ENCODE measurements around the gene ATF6. TPM values are rescaled to one million over a fixed set of nuclear protein-coding genes. Genes with fewer than 3 reads are reported as not detected.

Gene ATF6
- total and polyA plus RNA-seq, 2 donors from 2014 or later: 11.5 to 35.6 TPM

- Histone ChIP-seq H3K36me3 (ENCODE audit: control insufficient read depth in 2 of 3, insufficient read depth in 3 of 3, low read length in 3 of 3) (peaks cover 0 to 4% (median 0%) of the 10 kb centered on the region in 3 donors), H3K4me1 (ENCODE audit: control insufficient read depth in 2 of 3, insufficient read depth in 2 of 3, low read depth in 1 of 3, low read length in 3 of 3) (no peaks in the 10 kb centered on the region), H3K27me3 (ENCODE audit: control insufficient read depth, insufficient read depth, low read length) (no peaks in the 10 kb centered on the region), H3K27ac (ENCODE audit: low read depth in 2 of 2, low read length in 2 of 2) (no peak overlapping the region), H3K4me3 (ENCODE audit: low read length in 3 of 3) (no peak overlapping the region), H3K9ac (ENCODE audit: low read length in 3 of 3) (no peak overlapping the region), H3K9me3 (ENCODE audit: control insufficient read depth in 2 of 3, insufficient read depth in 1 of 3, low read length in 3 of 3) (no peaks in the 10 kb centered on the region)
- TF ChIP-seq CTCF (IDR thresholded peaks at IDR 0.05; ENCODE audit: borderline replicate concordance, extremely low read depth, insufficient read depth): no peak
- intact Hi-C loops (cut with DNase I): no loop called here
- FAIRE-seq (no peak), DNase-seq (peak in 1 of 5 donors; percentile 13)
These were observed 182.3 kb downstream of the ATF6 start for GRCh38 chr1:161948435-161948834.

GRCh38 chr1:161949548-161949947 is 183.4 kb downstream of the ATF6 start:
- no peaks in the 10 kb centered on the region for H3K27me3 ChIP-seq (ENCODE audit: control insufficient read depth, insufficient read depth, low read length)
- H3K9me3 ChIP-seq (ENCODE audit: control insufficient read depth in 2 of 3, insufficient read depth in 1 of 3, low read length in 3 of 3): no peaks in the 10 kb centered on the region
- H3K9ac ChIP-seq (ENCODE audit: low read length in 3 of 3): no peak overlapping the region
- FAIRE-seq (no peak), DNase-seq (peak in 2 of 5 donors; percentile 44)
- intact Hi-C loops (cut with DNase I): no loop called here
- no peak overlapping the region for H3K27ac ChIP-seq (ENCODE audit: low read depth in 2 of 2, low read length in 2 of 2)
- H3K36me3 ChIP-seq (ENCODE audit: control insufficient read depth in 2 of 3, insufficient read depth in 3 of 3, low read length in 3 of 3): peaks cover 0 to 2% (median 0%) of the 10 kb centered on the region in 3 donors
- TF ChIP-seq CTCF (IDR thresholded peaks at IDR 0.05; ENCODE audit: borderline replicate concordance, extremely low read depth, insufficient read depth): no peak
- H3K4me1 ChIP-seq (ENCODE audit: control insufficient read depth in 2 of 3, insufficient read depth in 2 of 3, low read depth in 1 of 3, low read length in 3 of 3): no peaks in the 10 kb centered on the region
- H3K4me3 ChIP-seq (ENCODE audit: low read length in 3 of 3): no peak overlapping the region

GRCh38 chr1:161950377-161950776 is 184.3 kb downstream of the ATF6 start:
- DNase-seq (no peak), FAIRE-seq (no peak)
- Histone ChIP-seq H3K27ac (ENCODE audit: low read depth in 2 of 2, low read length in 2 of 2) (no peak overlapping the region), H3K36me3 (ENCODE audit: control insufficient read depth in 2 of 3, insufficient read depth in 3 of 3, low read length in 3 of 3) (no peaks in the 10 kb centered on the region), H3K9ac (ENCODE audit: low read length in 3 of 3) (no peak overlapping the region), H3K27me3 (ENCODE audit: control insufficient read depth, insufficient read depth, low read length) (no peaks in the 10 kb centered on the region), H3K9me3 (ENCODE audit: control insufficient read depth in 2 of 3, insufficient read depth in 1 of 3, low read length in 3 of 3) (no peaks in the 10 kb centered on the region), H3K4me1 (ENCODE audit: control insufficient read depth in 2 of 3, insufficient read depth in 2 of 3, low read depth in 1 of 3, low read length in 3 of 3) (no peaks in the 10 kb centered on the region), H3K4me3 (ENCODE audit: low read length in 3 of 3) (no peak overlapping the region)
- intact Hi-C loops (cut with DNase I): no loop called here
- TF ChIP-seq CTCF (IDR thresholded peaks at IDR 0.05; ENCODE audit: borderline replicate concordance, extremely low read depth, insufficient read depth): no peak

- FAIRE-seq (no peak), DNase-seq (no peak)
- H3K27ac ChIP-seq (ENCODE audit: low read depth in 2 of 2, low read length in 2 of 2): no peak overlapping the region
- H3K4me3 ChIP-seq (ENCODE audit: low read length in 3 of 3): no peak overlapping the region
- no peaks in the 10 kb centered on the region for H3K4me1 ChIP-seq (ENCODE audit: control insufficient read depth in 2 of 3, insufficient read depth in 2 of 3, low read depth in 1 of 3, low read length in 3 of 3)
- no peaks in the 10 kb centered on the region for H3K27me3 ChIP-seq (ENCODE audit: control insufficient read depth, insufficient read depth, low read length)
- intact Hi-C loops (cut with DNase I): no loop called here
- H3K9me3 ChIP-seq (ENCODE audit: control insufficient read depth in 2 of 3, insufficient read depth in 1 of 3, low read length in 3 of 3): no peaks in the 10 kb centered on the region
- no peak overlapping the region for H3K9ac ChIP-seq (ENCODE audit: low read length in 3 of 3)
- no peaks in the 10 kb centered on the region for H3K36me3 ChIP-seq (ENCODE audit: control insufficient read depth in 2 of 3, insufficient read depth in 3 of 3, low read length in 3 of 3)
- no peak for TF ChIP-seq CTCF (IDR thresholded peaks at IDR 0.05; ENCODE audit: borderline replicate concordance, extremely low read depth, insufficient read depth)
These were observed 185.5 kb downstream of the ATF6 start for GRCh38 chr1:161951646-161952045.
